Measurements from ENCODE around the gene SLC43A2.

Gene SLC43A2

GRCh38 chr17:1560858-1561355, 67.7 kb downstream of the SLC43A2 start:
- DNase-seq: no peak

DNA sequence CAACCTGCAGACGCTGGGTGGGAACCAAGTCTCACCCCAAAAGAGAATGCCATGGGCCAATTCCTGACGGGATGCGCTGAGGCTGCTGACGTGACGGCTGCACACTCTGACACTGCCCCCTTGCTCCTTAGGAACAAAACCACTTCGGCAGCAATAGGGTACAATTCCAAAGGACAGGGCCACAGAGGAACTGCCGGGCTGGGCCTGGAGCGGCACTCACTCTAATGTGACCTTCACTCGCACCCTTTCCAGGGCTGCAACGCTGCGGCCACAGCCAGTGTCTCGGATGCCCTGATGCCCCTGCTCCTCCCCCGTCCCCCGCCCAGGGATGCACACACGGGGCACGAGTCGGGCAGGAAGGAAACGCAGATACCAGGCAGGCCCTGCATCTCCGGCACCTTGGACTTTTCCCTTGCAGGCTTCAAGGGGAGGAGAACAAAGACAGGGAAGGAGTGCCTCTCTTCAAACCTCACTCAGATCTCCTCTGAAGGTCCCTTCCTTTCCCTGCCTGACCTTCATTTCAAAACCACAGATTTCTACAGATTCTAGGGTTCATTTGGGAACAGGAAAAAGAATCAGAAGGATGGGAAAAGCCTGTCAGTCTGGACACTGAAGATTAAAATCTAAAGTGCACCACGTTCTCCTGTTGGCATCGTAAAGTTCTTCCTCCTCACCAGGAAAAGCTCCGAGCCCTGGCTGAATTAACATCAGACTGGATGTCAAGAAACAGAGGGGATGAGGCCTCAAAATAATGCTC, 68.4 kb downstream of the SLC43A2 start:
- DNase-seq: no peak

DNA sequence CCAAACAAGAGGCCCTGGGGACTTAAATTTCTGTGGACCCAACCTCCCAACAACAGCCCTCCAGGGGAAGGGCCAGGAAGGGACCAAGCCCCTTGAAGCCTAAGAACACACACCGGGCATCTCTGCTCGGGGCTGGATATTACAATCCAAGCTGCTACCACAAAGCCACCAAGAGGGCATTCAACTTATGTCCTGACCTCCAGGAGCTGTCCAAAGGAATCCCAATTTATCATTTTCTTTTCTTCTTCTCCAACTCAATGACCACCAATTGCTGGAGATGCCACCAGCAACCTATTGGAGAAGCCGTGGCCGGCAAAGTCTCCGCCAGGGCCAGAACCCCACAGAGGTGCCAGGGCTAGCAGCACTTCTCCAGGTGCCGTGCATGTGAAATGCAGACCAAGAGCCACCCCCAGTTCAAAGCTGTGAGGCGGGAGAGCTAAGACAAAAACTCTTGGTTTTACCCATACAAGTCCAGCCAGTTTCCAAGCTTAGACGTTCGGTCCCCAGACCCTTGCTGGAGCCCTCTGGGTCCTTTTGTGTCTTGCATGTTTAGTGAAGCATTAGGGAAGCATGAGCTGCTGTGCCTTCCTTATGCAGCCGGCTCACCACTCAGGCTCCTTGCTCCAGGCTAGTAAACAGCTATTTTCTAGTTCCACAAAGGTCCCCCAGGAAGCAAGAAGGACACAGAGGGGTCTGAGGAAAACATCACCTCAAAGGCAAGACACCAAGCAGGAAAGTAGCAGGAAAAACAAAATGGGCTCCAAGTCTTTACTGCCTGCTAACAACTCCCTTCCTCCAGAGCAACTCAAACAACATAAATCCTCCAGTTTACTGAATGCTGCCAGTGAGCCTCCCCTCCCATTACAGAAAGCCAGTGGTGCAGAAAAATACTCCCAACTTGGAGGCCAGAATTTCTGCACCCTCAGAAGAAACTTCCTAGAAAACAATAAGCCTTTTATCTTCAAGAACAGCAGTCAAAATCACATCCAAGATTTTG, 69.3 kb downstream of the SLC43A2 start:
- DNase-seq: no peak

DNA sequence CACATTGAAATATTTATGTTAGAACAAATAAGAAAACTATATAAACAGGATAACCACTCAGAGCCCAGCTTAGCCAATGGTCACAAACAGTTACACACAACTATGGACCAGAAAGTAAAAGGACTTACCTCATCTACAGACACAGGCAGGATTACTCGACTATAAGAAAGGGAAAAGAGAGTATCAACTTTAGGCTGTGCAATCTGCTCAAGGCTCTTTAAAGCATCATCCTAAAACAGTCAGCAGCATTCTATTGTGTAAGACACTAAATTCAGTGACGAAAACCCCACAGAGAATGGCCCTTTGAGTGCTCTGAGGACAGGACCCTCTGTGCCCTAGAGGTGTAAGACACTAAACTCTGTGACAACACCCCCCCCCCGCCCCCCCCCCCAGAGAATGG, 70.2 kb downstream of the SLC43A2 start:
- no peak for DNase-seq

DNA sequence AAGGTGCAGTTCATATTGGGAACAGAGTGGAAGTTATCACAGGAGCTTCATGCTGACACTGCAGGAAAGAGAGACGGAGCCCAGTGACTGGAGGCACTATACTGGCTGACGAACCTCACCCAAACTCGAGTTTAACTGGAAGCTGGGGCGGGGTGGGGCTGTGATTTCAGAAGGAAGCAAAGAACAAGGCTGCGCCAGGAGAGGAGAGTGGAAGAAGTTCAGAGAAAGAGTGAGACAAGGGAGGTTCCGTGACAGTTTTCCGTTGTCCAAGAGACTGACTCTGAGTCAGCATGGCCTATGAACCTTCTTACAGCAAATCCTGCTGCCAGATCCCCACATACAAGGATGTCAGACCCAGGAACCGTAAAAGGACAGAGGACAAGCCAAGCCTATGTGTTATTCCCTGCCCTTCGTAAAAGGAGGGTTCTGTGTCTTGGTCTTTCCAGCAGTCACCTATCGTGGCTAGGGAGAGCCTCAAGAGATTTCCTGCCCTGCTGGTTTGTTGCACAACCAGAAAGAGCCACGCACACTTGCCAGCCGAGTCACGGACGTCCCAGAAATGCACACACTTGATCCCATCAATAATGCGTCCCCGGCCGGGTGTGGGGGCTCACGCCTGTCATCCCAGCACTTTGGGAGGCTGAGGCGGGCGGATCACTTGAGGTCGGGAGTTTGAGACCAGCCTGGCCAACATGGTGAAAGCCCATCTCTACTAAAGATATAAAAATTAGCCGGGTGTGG, 71.1 kb downstream of the SLC43A2 start:
- no peak for DNase-seq

DNA sequence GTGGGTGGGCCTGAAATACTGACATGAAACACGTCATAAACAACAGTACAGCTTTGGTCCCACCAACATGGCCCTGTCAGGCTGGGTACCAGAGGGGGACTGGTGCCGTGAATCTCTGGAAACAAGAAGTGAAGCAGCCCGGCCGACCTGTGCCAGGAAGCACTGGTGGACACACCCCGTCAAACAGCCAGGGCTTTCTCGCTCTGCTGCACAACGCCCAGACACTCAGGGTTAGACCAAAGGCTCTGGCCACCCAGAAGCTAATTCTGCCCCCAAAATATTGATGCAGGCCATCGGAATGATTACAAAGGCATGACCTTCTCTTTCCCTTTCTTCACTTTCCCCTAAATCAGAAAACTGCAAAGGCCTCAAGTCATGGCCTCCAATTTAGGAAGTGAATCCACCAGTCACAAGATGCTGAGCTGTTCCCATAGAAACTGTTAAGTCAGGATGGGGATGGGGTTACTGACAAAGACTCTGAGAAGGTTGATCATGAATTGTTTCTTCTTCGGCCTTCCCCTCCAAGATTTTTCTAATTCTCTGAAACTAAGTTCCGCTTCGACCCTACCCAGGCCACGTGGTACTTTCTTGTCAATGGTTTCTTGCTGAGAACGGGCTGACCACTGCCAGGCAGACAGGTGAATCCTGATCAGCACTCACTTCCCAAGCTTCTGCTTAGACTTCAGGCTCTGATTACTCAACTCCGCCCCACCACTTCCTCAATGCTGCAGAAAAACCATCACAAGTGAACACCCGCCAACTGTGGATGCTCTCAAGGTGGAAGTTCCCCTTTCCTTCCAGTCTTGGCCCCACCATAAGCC, 72.8 kb downstream of the SLC43A2 start:
- DNase-seq: no peak

- no peak for DNase-seq
These were observed 73.7 kb downstream of the SLC43A2 start for GRCh38 chr17:1554751-1555540.

GRCh38 chr17:1553354-1554266, 75.0 kb downstream of the SLC43A2 start:
- no peak for DNase-seq

DNA sequence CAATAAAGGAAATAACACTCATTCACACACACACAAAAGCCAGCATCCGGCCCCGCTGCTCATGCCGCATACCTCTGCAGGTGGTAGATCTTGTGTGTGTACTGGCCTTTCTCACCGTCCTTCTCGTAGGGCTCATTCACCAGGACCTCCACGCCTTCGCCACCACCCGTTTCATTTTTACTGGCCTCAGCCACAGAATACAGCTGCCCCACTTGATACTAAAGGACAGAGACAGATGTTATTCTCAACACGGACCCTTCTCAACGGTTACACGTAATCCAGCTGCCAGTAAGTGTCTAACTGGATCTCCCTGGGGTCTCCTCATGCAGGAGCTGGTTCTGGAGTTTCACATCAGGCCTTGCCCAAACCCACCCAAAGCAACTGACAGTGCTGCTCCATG, 75.7 kb downstream of the SLC43A2 start:
- DNase-seq: no peak

GRCh38 chr17:1551741-1552140, 76.9 kb downstream of the SLC43A2 start:
- no peak for DNase-seq

DNA sequence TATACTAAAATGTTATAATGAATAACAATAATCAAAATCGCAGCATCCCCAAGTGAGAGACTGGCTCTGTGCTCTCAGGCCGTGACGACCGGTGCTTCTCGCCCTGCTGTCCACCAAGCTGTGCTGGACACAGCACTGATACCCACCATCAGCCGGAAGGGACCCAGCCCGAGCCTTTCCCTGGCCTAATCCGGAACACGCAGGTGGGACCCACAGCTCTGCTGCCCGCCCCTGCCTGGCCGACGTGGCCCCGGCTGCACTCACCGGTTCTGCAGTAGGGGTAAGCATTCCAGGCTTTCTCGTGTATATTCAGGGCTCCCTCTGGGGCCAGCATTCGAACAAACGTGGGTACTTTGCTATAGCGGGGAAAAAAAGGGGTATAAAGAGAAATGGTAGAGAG, 80.6 kb downstream of the SLC43A2 start:
- no peak for DNase-seq

- DNase-seq: no peak
These were observed 82.2 kb downstream of the SLC43A2 start for GRCh38 chr17:1546292-1546922.

DNA sequence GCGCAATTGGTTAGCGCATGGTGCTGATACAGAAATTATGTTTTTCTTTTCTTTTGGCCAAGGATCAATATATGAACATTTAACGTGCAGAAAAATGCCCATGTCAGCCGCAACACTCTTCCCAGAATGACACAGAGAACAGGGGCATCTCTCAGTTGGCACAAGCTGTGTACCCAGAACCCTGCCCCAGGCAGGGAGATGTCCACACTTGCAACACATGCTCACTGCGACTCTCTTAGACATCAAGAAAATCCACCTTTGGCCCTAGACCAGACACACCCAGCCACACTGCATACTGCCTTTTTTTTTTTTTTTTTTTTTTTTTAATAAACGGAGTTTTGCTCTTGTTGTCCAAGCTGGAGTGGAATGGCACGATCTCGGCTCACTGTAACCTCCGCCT, 83.0 kb downstream of the SLC43A2 start:
- no peak for DNase-seq

- no peak for DNase-seq
These were observed 86.3 kb downstream of the SLC43A2 start for GRCh38 chr17:1542316-1542715.

GRCh38 chr17:1541367-1541904, 87.2 kb downstream of the SLC43A2 start:
- DNase-seq: no peak

DNA sequence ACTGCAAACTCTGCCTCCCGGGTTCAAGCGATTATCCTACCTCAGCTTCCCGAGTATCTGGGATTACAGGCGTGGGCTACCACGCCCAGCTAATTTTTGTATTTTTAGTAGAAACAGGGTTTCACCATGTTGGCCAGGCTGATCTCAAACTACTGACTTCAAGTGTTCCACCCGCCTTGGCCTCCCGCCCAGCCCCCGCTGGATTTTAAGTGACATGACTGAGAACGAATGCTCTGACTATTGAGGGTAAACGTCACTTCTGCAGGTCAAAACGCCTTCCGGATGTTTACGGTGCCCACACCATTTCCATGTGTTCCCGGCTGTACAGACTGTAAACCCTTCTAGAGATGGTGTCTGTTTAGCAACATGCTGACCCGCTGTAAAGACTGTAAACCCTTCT, 88.8 kb downstream of the SLC43A2 start:
- DNase-seq: no peak

DNA sequence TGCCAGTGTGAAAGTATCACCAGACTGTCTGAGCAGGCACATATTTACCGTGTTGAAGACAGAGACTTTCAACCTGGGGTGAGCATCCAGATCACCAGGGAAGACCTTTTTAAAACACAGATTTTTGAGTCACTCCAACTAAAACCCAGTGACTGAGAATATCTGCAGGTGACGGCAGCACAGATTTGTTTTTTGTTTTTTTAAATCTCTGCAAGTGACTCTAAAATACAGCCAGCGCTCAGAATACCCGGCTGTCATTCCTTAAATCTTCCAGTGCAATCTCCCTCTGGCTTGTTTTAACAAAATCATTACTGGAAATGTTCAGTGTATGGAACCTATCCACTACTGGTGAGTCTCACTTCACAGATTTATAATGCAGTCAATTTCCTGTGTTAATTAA, 92.9 kb downstream of the SLC43A2 start:
- no peak for DNase-seq

GRCh38 chr17:1533661-1534325, 94.8 kb downstream of the SLC43A2 start:
- no peak for DNase-seq

All from stimulated activated CD8-positive, alpha-beta memory T cell treated with anti-CD3 and anti-CD28 coated beads, Interleukin-4, amount 100 ng/mL, for 48 hours (primary cell).